Measurements from ENCODE around the gene ZFP69.
A peak's percentile ranks its signal among the peaks of the same experiment; 100 is the strongest.

The ZFP69 gene

DNA sequence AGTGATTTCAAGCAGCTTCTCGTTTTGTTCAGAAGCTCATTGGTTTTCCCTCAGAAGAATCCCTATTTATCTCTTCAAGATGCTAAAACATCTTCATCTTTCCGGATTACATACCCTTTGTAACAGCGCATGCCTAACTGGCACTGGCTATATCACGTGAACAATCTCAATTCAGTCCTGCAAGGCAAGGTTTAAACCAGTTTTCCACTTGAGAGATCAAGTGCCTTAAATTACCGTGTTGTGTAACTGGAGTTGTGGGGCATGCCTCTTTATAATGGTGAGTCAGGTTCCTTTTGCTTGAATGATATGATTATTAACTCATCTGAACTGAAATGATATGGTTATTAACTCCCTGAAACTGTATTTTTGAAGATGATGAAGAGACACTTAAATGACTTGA, 37.8 kb upstream of the ZFP69 start:
- ATAC-seq (ENCODE audit: insufficient read depth, low read depth) (no peak), DNase-seq (no peak)
- no peaks in the 10 kb centered on the region for H3K79me2 ChIP-seq (ENCODE audit: insufficient read depth, low read length)

DNA sequence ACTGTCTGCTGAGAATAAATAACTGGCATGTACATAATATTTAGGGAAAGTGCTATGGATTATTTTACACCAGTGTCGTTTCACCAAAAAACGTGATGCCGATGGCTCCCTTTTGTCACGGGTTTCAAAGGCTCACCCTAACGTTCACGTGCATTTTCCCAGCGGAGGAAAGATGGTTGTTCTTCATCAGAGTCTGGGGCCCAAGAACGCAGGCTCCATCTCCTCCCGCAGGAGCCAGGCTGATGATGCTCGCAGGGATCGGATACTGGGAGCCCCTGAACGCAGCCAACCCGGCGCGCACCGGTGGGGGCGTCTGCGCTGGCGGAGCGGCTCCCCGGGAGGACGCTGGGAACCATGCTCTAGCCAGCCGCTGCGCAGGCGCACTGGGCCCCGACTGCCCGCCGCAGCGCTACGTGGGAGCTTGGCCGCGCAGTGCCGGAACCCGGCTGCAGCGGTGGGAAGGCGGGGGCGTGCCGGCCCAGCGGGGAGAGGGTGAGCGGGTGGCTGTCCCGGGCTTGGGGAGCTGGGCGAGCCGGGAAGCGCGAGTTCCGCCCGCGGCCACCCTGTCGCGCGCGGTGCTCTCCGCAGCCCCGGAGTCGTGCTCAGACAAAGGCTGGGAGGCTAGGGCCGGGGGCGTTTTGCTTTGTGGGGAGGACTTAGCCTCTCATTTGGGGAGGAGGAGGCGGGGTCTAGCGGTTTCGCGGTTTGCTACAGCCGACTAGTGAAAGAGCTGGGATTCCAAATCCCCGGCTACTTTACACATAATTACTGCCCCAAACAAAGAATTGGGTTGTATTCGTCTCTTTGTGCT, 27.2 kb upstream of the ZFP69 start, which contains the start of gene ZFP69B:
Gene ZFP69B, plus strand, starts transcription at position 793 of the 811 bp plus-strand sequence. CDS start 486 bp downstream, outside the sequence.
- peak within 1 kb of the TSS; percentile 79 for H3K27ac ChIP-seq (ENCODE audit: low read length)

More for the DNA sequence above, 37.8 kb upstream of the ZFP69 start:
- no peak overlapping the region for H2AFZ ChIP-seq (ENCODE audit: low read depth, low read length)
- no peaks in the 10 kb centered on the region for H3K36me3 ChIP-seq (ENCODE audit: insufficient read depth, low read length)
- H3K4me2 ChIP-seq (ENCODE audit: insufficient read depth, low read length): no peak overlapping the region
- H3K9ac ChIP-seq (ENCODE audit: low read depth, low read length): no peak overlapping the region
- no peaks in the 10 kb centered on the region for H3K27me3 ChIP-seq (ENCODE audit: insufficient read depth, low read length, poor library complexity)
- no peak overlapping the region for H3K4me3 ChIP-seq (ENCODE audit: low read depth in 1 of 2, low read length in 2 of 2)
- no peaks in the 10 kb centered on the region for H4K20me1 ChIP-seq (ENCODE audit: insufficient read depth, low read length)
- H3K27ac ChIP-seq (ENCODE audit: low read length): no peak overlapping the region
- no peaks in the 10 kb centered on the region for H3K4me1 ChIP-seq (ENCODE audit: insufficient read depth, low read length)
- H3K9me3 ChIP-seq (ENCODE audit: insufficient read depth, low read length, severe bottlenecking): no peaks in the 10 kb centered on the region
- TF ChIP-seq, protein P1, sequence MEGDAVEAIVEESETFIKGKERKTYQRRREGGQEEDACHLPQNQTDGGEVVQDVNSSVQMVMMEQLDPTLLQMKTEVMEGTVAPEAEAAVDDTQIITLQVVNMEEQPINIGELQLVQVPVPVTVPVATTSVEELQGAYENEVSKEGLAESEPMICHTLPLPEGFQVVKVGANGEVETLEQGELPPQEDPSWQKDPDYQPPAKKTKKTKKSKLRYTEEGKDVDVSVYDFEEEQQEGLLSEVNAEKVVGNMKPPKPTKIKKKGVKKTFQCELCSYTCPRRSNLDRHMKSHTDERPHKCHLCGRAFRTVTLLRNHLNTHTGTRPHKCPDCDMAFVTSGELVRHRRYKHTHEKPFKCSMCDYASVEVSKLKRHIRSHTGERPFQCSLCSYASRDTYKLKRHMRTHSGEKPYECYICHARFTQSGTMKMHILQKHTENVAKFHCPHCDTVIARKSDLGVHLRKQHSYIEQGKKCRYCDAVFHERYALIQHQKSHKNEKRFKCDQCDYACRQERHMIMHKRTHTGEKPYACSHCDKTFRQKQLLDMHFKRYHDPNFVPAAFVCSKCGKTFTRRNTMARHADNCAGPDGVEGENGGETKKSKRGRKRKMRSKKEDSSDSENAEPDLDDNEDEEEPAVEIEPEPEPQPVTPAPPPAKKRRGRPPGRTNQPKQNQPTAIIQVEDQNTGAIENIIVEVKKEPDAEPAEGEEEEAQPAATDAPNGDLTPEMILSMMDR (IDR thresholded peaks at IDR 0.05; ENCODE audit: borderline replicate concordance, extremely low read depth, low read length, poor library complexity, severe bottlenecking): no peak
- no peak for TF ChIP-seq EZH2 (IDR thresholded peaks at IDR 0.05; ENCODE audit: borderline replicate concordance, low read depth, low read length, severe bottlenecking)

DNA sequence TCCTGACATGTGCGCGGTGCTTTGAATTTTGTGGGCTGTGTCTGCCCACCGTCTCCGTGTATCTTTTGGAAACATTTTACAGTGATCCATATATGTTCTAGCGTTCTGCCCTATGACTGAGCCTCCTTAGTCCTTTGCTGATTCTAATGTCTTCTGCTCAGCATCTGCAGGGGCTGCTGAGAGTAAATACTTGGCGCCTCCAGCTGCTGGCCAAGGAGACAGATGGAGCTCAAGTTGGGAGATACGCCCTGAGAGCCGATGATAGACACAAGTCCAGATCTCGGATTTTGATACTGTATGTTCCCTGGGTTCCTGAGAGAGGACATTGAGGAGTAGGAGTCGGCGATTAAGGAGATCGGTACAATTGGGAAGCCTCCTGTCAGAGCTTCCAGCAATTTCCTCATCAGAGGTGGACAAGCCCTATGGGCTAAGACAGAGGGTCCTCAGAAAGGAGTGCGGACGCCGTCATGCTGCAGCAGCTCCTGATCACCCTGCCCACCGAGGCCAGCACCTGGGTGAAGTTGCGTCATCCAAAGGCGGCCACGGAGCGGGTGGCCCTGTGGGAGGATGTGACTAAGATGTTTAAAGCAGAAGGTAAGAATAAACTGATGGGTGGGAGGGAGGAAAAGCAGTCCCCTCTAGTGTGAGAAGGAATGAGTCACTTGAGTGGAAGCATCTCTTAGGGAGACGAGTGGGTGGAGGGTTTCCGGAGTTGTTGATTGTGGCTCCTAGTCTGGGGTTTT, 26.4 kb upstream of the ZFP69 start:
- Histone ChIP-seq H4K20me1 (ENCODE audit: insufficient read depth, low read length) (no peaks in the 10 kb centered on the region), H3K36me3 (ENCODE audit: insufficient read depth, low read length) (peaks cover 19% of the 10 kb centered on the region; the same call in 1 of the 2 replicates), H3K27ac (ENCODE audit: low read length) (peak overlapping the region; percentile 79), H3K9me3 (ENCODE audit: insufficient read depth, low read length, severe bottlenecking) (peaks cover 27% of the 10 kb centered on the region), H2AFZ (ENCODE audit: low read depth, low read length) (peak overlapping the region; percentile 86), H3K4me3 (ENCODE audit: low read depth in 1 of 2, low read length in 2 of 2) (peak overlapping the region; percentile 29 to 61; a peak in 3 of 4 replicates), H3K9ac (ENCODE audit: low read depth, low read length) (peak overlapping the region; percentile 65), H3K4me2 (ENCODE audit: insufficient read depth, low read length) (peak overlapping the region; percentile 81), H3K79me2 (ENCODE audit: insufficient read depth, low read length) (peaks cover 5% of the 10 kb centered on the region; the same call in 1 of the 2 replicates), H3K27me3 (ENCODE audit: insufficient read depth, low read length, poor library complexity) (no peaks in the 10 kb centered on the region), H3K4me1 (ENCODE audit: insufficient read depth, low read length) (peaks cover 33% of the 10 kb centered on the region)
- no peak for TF ChIP-seq EZH2 (IDR thresholded peaks at IDR 0.05; ENCODE audit: borderline replicate concordance, low read depth, low read length, severe bottlenecking)
- TF ChIP-seq, protein P1 (IDR thresholded peaks at IDR 0.05; ENCODE audit: borderline replicate concordance, extremely low read depth, low read length, poor library complexity, severe bottlenecking): no peak
- DNase-seq (peak; percentile 78), ATAC-seq (ENCODE audit: insufficient read depth, low read depth) (peak; percentile 51)

More for the DNA sequence above, 27.2 kb upstream of the ZFP69 start, which contains the start of gene ZFP69B:
- Histone ChIP-seq H3K4me2 (ENCODE audit: insufficient read depth, low read length) (peak within 1 kb of the TSS; percentile 81), H2AFZ (ENCODE audit: low read depth, low read length) (peak within 1 kb of the TSS; percentile 86), H3K4me1 (ENCODE audit: insufficient read depth, low read length) (peaks cover 33% of the 10 kb centered on the region), H3K9me3 (ENCODE audit: insufficient read depth, low read length, severe bottlenecking) (peaks cover 24% of the 10 kb centered on the region), H3K4me3 (ENCODE audit: low read depth in 1 of 2, low read length in 2 of 2) (peak within 1 kb of the TSS; percentile 29 to 61; a peak in 3 of 4 replicates), H3K79me2 (ENCODE audit: insufficient read depth, low read length) (peaks cover 5% of the 10 kb centered on the region; the same call in 1 of the 2 replicates), H3K27me3 (ENCODE audit: insufficient read depth, low read length, poor library complexity) (no peaks in the 10 kb centered on the region), H3K36me3 (ENCODE audit: insufficient read depth, low read length) (peaks cover 13% of the 10 kb centered on the region; the same call in 1 of the 2 replicates), H3K9ac (ENCODE audit: low read depth, low read length) (peak within 1 kb of the TSS; percentile 65), H4K20me1 (ENCODE audit: insufficient read depth, low read length) (no peaks in the 10 kb centered on the region)
- TF ChIP-seq, protein P1 (IDR thresholded peaks at IDR 0.05; ENCODE audit: borderline replicate concordance, extremely low read depth, low read length, poor library complexity, severe bottlenecking): peak; percentile 28
- TF ChIP-seq EZH2 (IDR thresholded peaks at IDR 0.05; ENCODE audit: borderline replicate concordance, low read depth, low read length, severe bottlenecking): no peak
- DNase-seq (peak; percentile 92), ATAC-seq (ENCODE audit: insufficient read depth, low read depth) (peak; percentile 88)
